Urothelium cell line (cell line): ENCODE results near the gene OR9Q1.

ENCODE experiments used
- DNase-seq: peaks from one replicate; pipeline ENCODE4 v3.0.0; 2011; ENCODE audit warnings: low spot score, mixed read lengths
- FAIRE-seq: peaks from 2 replicates; lab custom pipeline; 2011; peaks lifted over from hg19 to GRCh38; lab: Jason Lieb, UNC

Gene OR9Q1

DNA sequence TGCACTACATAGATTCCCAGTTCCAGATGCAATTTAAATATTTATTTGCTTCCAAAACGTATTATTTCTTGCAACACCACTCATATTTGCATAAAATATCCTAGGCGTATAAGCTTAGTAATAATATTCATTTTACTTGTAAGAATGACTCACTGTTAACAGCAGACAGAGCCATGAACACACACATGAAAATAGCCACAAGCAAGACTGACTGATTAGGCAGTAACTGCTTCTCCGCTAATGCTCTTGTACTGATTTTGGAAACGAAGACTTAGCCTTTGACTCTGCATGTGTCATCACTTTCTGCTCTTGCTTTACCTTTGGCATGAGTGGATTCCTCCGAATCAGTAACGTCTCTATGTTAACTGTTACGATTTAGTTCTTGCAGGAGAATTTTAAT lies 199.0 kb downstream of the OR9Q1 start:
- DNase-seq (no peak), FAIRE-seq (no peak)

- DNase-seq: no peak
- FAIRE-seq: peak; percentile 48
These were observed 204.4 kb downstream of the OR9Q1 start for GRCh38 chr11:58227956-58228615.
